Liver (tissue), 9 donors: ENCODE measurements around the gene GREM2. TPM values are rescaled to one million over a fixed set of nuclear protein-coding genes. Genes with fewer than 3 reads are reported as not detected.
A peak's percentile ranks its signal among the peaks of the same experiment; 100 is the strongest.

ENCODE experiments used
- DNase-seq: peaks from one replicate; pipeline ENCODE4 v3.0.0-alpha.2; 2017; ENCODE audit warnings: low spot score
- H3K27ac ChIP-seq, 2 donors: one replicate each; pipeline ENCODE4 v1.7.0; 2013; ENCODE audit warnings: inconsistent platforms in 2 of 2, low read length in 2 of 2, control low read depth in 1 of 2, low read depth in 1 of 2, mild to moderate bottlenecking in 1 of 2
- H3K27me3 ChIP-seq, 4 donors: one replicate each; pipeline versions ENCODE4 v1.6.1 to v1.7.0; 2013; ENCODE audit warnings: low read length in 3 of 4, inconsistent platforms in 1 of 4, mild to moderate bottlenecking in 1 of 4, moderate library complexity in 1 of 4; ENCODE audit not compliant: control insufficient read depth in 4 of 4, insufficient read depth in 4 of 4
- H3K36me3 ChIP-seq, 4 donors: one replicate each; pipeline versions ENCODE4 v1.6.1 to v1.7.0; 2013; ENCODE audit warnings: low read length in 3 of 4, mild to moderate bottlenecking in 3 of 4, low read depth in 1 of 4, moderate library complexity in 1 of 4; ENCODE audit not compliant: control insufficient read depth in 4 of 4, insufficient read depth in 3 of 4
- H3K4me1 ChIP-seq, 4 donors: one replicate each; pipeline versions ENCODE4 v1.6.1 to v1.7.0; 2013; ENCODE audit warnings: low read length in 3 of 4, mild to moderate bottlenecking in 3 of 4, moderate library complexity in 1 of 4; ENCODE audit not compliant: control insufficient read depth in 4 of 4, insufficient read depth in 4 of 4
- H3K4me3 ChIP-seq, 3 donors: one replicate each; pipeline versions ENCODE4 v1.6.1 to v1.7.0; 2013; ENCODE audit warnings: low read length in 3 of 3, control low read depth in 1 of 3, low read depth in 1 of 3, mild to moderate bottlenecking in 1 of 3
- H3K9ac ChIP-seq, 2 donors: one replicate each; pipeline ENCODE4 v1.7.0; 2013; ENCODE audit warnings: low read length in 2 of 2, mild to moderate bottlenecking in 2 of 2, moderate library complexity in 2 of 2, control low read depth in 1 of 2, low read depth in 1 of 2
- H3K9me3 ChIP-seq, 4 donors: one replicate each; pipeline versions ENCODE4 v1.6.1 to v1.7.0; 2013; ENCODE audit warnings: low read length in 3 of 4; ENCODE audit not compliant: control insufficient read depth in 4 of 4
- EGR1 ChIP-seq, 2 donors: IDR thresholded peaks; 2 replicates each; pipeline ENCODE4 v1.6.1; 2016 to 2018; ENCODE audit warnings: antibody characterized with exemption in 2 of 2, low read depth in 2 of 2
- FOXA1 ChIP-seq: IDR thresholded peaks from 2 replicates; pipeline ENCODE4 v1.6.1; 2016; ENCODE audit warnings: antibody characterized with exemption
- FOXA2 ChIP-seq: IDR thresholded peaks from 2 replicates; pipeline ENCODE4 v1.6.1; 2016; ENCODE audit warnings: antibody characterized with exemption
- GABPA ChIP-seq, 2 donors: IDR thresholded peaks in 1 of 2; conservative IDR thresholded peaks in 1 of 2; 2 replicates each; pipeline ENCODE4 v1.6.1; 2016; ENCODE audit warnings: antibody characterized with exemption in 2 of 2, mild to moderate bottlenecking in 1 of 2, moderate library complexity in 1 of 2
- HNF4A ChIP-seq, 2 donors: conservative IDR thresholded peaks; 2 replicates each; pipeline ENCODE4 v1.6.1; 2016; ENCODE audit warnings: antibody characterized with exemption in 2 of 2, mild to moderate bottlenecking in 2 of 2
- HNF4G ChIP-seq: IDR thresholded peaks from 2 replicates; pipeline ENCODE4 v1.6.1; 2016; ENCODE audit warnings: antibody characterized with exemption
- JUND ChIP-seq, 2 donors: IDR thresholded peaks; 2 replicates each; pipeline ENCODE4 v1.6.1; 2016; ENCODE audit warnings: antibody characterized with exemption in 2 of 2
- NR2F2 ChIP-seq: IDR thresholded peaks from 2 replicates; pipeline ENCODE4 v1.6.1; 2016; ENCODE audit warnings: antibody characterized with exemption
- RAD21 ChIP-seq, 2 donors: IDR thresholded peaks; 2 replicates each; pipeline ENCODE4 v1.6.1; 2016; ENCODE audit warnings: antibody characterized with exemption in 2 of 2, mild to moderate bottlenecking in 2 of 2
- RXRA ChIP-seq, 2 donors: IDR thresholded peaks; 2 replicates each; pipeline ENCODE4 v1.6.1; 2017 to 2018; ENCODE audit warnings: antibody characterized with exemption in 2 of 2, mild to moderate bottlenecking in 1 of 2
- SP1 ChIP-seq: IDR thresholded peaks from 2 replicates; pipeline ENCODE4 v1.6.1; 2018; ENCODE audit warnings: antibody characterized with exemption, mild to moderate bottlenecking
- YY1 ChIP-seq: IDR thresholded peaks from 2 replicates; pipeline ENCODE4 v1.6.1; 2016; ENCODE audit warnings: antibody characterized with exemption, mild to moderate bottlenecking
- WGBS: extraction: QIAGEN DNeasy Blood & Tissue Kit; methylation state at CpG from one replicate; pipeline ENCODE4 v1.1.7; 2013; 5-methylcytosine and 5-hydroxymethylcytosine counted together
- polyA plus RNA-seq, 2 donors: library from polyadenylated mRNA; stranded (reverse) in 1 of 2; unstranded in 1 of 2; fragments of 200-250 nt in 1 of 2; fragments of >200 nt in 1 of 2; fragmentation: Nextera tagmentation in 1 of 2; extraction: Ambion mirVana in 1 of 2; gene quantifications; one replicate each; pipeline versions ENCODE4 v1.2.1 to v1.2.3, GENCODE V29; 2013 to 2015
- total RNA-seq, 2 donors: library from RNA; depleted of rRNA; stranded (reverse); fragments of >200 nt; gene quantifications; one replicate each; pipeline ENCODE4 v1.2.3, GENCODE V29; 2014
- TF ChIP-seq, protein P1 (sequence below): IDR thresholded peaks from 2 replicates; pipeline ENCODE4 v1.6.1; 2016; ENCODE audit warnings: antibody characterized with exemption
- TF ChIP-seq, protein P2 (sequence below): IDR thresholded peaks from 2 replicates; pipeline ENCODE4 v1.6.1; 2016; ENCODE audit warnings: antibody characterized with exemption
- donor health status: healthy.
- donor health status: healthy.
- donor health status: healthy.
- donor health status: healthy.
- donor health status: healthy.

Gene GREM2
- total and polyA plus RNA-seq, 4 donors, result 0.19 to 19.5 (median 4.3) TPM

DNA sequence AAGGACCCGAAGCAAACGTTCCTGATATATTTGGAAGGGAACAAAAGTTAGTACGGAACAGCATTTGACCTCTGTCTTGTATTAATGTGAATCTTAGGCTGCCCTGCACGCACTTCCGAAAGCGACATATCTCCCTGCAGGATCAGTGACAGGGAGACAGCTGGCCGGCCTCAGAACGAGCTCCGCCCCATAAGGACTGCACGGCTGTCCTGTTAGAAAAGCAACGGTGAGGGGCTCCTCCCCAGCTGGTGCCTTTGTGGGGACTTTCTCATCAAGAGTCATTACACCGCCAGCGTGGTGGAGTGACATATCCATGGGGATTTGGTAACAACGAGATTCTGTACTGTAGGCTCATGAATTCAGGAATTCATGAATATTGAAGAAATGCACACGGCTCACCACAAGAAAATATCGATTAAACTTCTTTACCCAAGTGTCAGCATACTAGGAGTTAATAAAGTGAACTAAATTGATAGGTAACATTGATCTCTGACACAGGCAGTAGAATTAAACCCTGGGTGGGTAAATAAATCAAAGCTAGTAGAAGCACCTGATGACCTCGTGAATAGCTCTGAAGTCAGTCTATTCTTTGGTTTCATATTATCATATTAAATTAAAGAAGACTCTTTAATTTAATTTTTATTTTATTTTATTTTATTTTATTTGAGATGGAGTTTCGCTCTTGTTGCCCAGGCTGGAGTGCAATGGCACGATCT lies 8.1 kb upstream of the GREM2 start:
- Histone ChIP-seq H3K4me1 (peaks cover 0 to 7% (median 0%) of the 10 kb centered on the region in 4 donors), H3K9me3 (no peaks in the 10 kb centered on the region), H3K27ac (peak overlapping the region; percentile 41 to 50), H3K27me3 (no peaks in the 10 kb centered on the region), H3K4me3 (peak overlapping the region in 1 of 3 donors; percentile 25), H3K9ac (no peak overlapping the region), H3K36me3 (no peaks in the 10 kb centered on the region)
- TF ChIP-seq YY1 (no peak), RXRA (IDR thresholded peaks at IDR 0.05) (no peak), EGR1 (IDR thresholded peaks at IDR 0.05; ENCODE audit: low read depth in 2 of 2) (no peak), GABPA (IDR thresholded peaks at IDR 0.05 in 1 of 2, conservative IDR thresholded peaks at IDR 0.05 in 1 of 2) (no peak)
- TF ChIP-seq, protein P1, sequence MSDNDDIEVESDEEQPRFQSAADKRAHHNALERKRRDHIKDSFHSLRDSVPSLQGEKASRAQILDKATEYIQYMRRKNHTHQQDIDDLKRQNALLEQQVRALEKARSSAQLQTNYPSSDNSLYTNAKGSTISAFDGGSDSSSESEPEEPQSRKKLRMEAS, result no peak
- TF ChIP-seq, protein P2, sequence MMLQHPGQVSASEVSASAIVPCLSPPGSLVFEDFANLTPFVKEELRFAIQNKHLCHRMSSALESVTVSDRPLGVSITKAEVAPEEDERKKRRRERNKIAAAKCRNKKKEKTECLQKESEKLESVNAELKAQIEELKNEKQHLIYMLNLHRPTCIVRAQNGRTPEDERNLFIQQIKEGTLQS, result no peak
- 59% methylated on average over 19 of the region's 19 CpGs for WGBS
- no peak for DNase-seq

DNA sequence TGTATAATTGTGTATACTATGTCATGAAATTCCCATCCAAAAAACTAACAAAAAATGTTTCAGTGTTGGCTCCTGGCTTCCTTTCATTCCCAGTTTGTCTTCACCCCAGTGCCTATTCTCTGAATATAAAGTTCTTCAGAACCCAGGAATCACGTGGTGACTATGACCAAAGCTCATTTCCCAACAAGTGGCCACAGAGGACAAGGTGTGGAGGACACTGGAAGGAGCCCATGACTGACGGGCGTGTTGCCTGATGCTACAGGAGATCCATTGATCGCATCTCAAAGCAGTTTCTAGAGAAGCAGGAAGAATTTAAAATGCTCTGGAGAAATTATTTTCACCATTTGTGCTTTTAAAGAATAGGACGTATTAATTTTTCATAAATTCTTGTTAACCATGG lies 7.4 kb upstream of the GREM2 start:
- WGBS, result 70% methylated on average over 5 of the region's 5 CpGs
- H3K9me3 ChIP-seq, result no peaks in the 10 kb centered on the region
- peaks cover 0 to 7% (median 0%) of the 10 kb centered on the region in 4 donors for H3K4me1 ChIP-seq
- no peak overlapping the region for H3K9ac ChIP-seq
- no peak for DNase-seq
- H3K27ac ChIP-seq, result peak overlapping the region; percentile 41 to 50
- no peaks in the 10 kb centered on the region for H3K27me3 ChIP-seq
- H3K36me3 ChIP-seq, result no peaks in the 10 kb centered on the region
- TF ChIP-seq HNF4A (conservative IDR thresholded peaks at IDR 0.05), result peak in 1 of 2 donors; percentile 24
- TF ChIP-seq FOXA2, result no peak
- no peak overlapping the region for H3K4me3 ChIP-seq

DNA sequence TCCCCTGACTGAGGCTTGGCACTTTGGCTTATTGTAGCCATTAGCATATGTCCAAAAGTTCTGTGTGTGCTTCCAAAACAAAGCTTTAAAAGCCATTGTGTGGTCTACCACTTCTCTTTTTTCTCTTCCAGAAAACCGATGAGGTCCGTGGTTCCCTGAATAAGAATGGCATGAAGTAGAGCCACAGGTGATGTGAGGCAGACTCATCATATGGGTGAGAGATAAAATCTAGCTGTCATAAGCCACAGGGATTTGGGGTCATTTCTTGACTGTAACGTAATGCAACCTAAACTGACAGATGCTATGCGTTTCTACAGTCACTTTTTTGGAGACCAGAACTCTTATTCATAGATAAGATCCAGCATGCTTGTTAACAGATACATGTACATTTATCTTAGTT lies 7.0 kb upstream of the GREM2 start:
- Histone ChIP-seq H3K27me3 (no peaks in the 10 kb centered on the region), H3K4me1 (peaks cover 0 to 9% (median under 1%) of the 10 kb centered on the region in 4 donors), H3K27ac (no peak overlapping the region), H3K9me3 (no peaks in the 10 kb centered on the region), H3K4me3 (no peak overlapping the region), H3K36me3 (no peaks in the 10 kb centered on the region), H3K9ac (no peak overlapping the region)
- no peak for DNase-seq
- no peak for TF ChIP-seq HNF4G
- TF ChIP-seq YY1, result no peak
- TF ChIP-seq, protein P1, result no peak
- TF ChIP-seq SP1, result no peak
- no peak for TF ChIP-seq FOXA1
- TF ChIP-seq JUND (IDR thresholded peaks at IDR 0.05), result no peak
- TF ChIP-seq, protein P2, result no peak
- no peak for TF ChIP-seq RXRA (IDR thresholded peaks at IDR 0.05)
- TF ChIP-seq RAD21 (IDR thresholded peaks at IDR 0.05), result no peak
- no peak for TF ChIP-seq FOXA2
- TF ChIP-seq NR2F2, result no peak
- no peak for TF ChIP-seq HNF4A (conservative IDR thresholded peaks at IDR 0.05)
- 70% methylated on average over 4 of the region's 4 CpGs for WGBS
